HEK293 (cell line): ENCODE results near the gene ERBB2.

Experiments
- CTCF ChIA-PET: fragments of 350-600 bp; formaldehyde crosslinking; extraction: SDS; loops from one replicate; lab custom pipeline; 2021; ENCODE audit warnings: antibody characterized with exemption; lab: Yijun Ruan, JAX
- POLR2A ChIA-PET: fragments of 300-600 bp; formaldehyde crosslinking; extraction: SDS; loops from one replicate; lab custom pipeline; 2020; ENCODE audit warnings: antibody characterized with exemption, inconsistent platforms; lab: Yijun Ruan, JAX
- H3K27ac ChIP-seq: fragments of 200-500 bp; sonication (Bioruptor generic); 2 replicates; pipeline ENCODE4 v1.5.1; 2014; ENCODE audit warnings: low read depth, low read length, control low read depth, inconsistent platforms; ENCODE audit errors: extremely low read depth
- H3K36me3 ChIP-seq, 2 experiments: fragments of 200-500 bp in 1 of 2; sonication (Bioruptor generic) in 1 of 2; 1 replicate in 1 of 2; 2 replicates in 1 of 2; pipeline ENCODE4 v1.5.1; 2014 to 2017; ENCODE audit warnings: inconsistent platforms in 2 of 2, low read length in 2 of 2; ENCODE audit not compliant: control insufficient read depth in 2 of 2, insufficient read depth in 1 of 2
- H3K4me1 ChIP-seq: fragments of 200-500 bp; sonication (Bioruptor generic); 2 replicates; pipeline ENCODE4 v1.5.1; 2014; ENCODE audit warnings: mild to moderate bottlenecking, low read length, inconsistent platforms; ENCODE audit not compliant: control insufficient read depth, insufficient read depth
- H3K4me3 ChIP-seq: 2 replicates; pipeline ENCODE4 v1.5.1; 2011; ENCODE audit warnings: low read depth, mild to moderate bottlenecking, control low read depth, low read length, moderate library complexity
- H3K9me3 ChIP-seq: fragments of 200-500 bp; sonication (Bioruptor generic); 2 replicates; pipeline ENCODE4 v1.5.1; 2014; ENCODE audit warnings: low read depth, low read length, inconsistent platforms; ENCODE audit not compliant: control insufficient read depth, insufficient read depth
- EGR2 ChIP-seq: fragments of 450-650 bp; formaldehyde crosslinking; IDR thresholded peaks from 2 replicates; pipeline ENCODE4 v1.5.1; 2016; ENCODE audit warnings: low read depth, missing biosample characterization, missing genetic modification characterization
- GLIS1 ChIP-seq: fragments of 450-650 bp; formaldehyde crosslinking; IDR thresholded peaks from 2 replicates; pipeline ENCODE4 v1.5.1; 2016; ENCODE audit warnings: missing biosample characterization, missing genetic modification characterization
- INSM2 ChIP-seq: fragments of 450-650 bp; formaldehyde crosslinking; IDR thresholded peaks from 2 replicates; pipeline ENCODE4 v1.5.1; 2016; ENCODE audit warnings: missing biosample characterization, missing genetic modification characterization
- KLF1 ChIP-seq: fragments of 450-650 bp; formaldehyde crosslinking; IDR thresholded peaks from 2 replicates; pipeline ENCODE4 v1.5.1; 2016; ENCODE audit warnings: missing biosample characterization, missing genetic modification characterization
- KLF10 ChIP-seq: fragments of 450-650 bp; IDR thresholded peaks from 2 replicates; pipeline ENCODE4 v1.5.1; 2018; ENCODE audit warnings: missing biosample characterization, mild to moderate bottlenecking, missing genetic modification characterization
- MYNN ChIP-seq: fragments of 450-650 bp; formaldehyde crosslinking; IDR thresholded peaks from 2 replicates; pipeline ENCODE4 v1.5.1; 2016; ENCODE audit warnings: missing biosample characterization, missing genetic modification characterization, borderline replicate concordance
- PRDM1 ChIP-seq: fragments of 450-650 bp; formaldehyde crosslinking; IDR thresholded peaks from 2 replicates; pipeline ENCODE4; 2016; ENCODE audit warnings: missing biosample characterization, missing genetic modification characterization
- SP2 ChIP-seq: fragments of 450-650 bp; formaldehyde crosslinking; IDR thresholded peaks from 2 replicates; pipeline ENCODE4 v1.5.1; 2016; ENCODE audit warnings: missing biosample characterization, missing genetic modification characterization
- SP3 ChIP-seq: fragments of 450-650 bp; formaldehyde crosslinking; IDR thresholded peaks from 2 replicates; pipeline ENCODE4 v1.5.1; 2016; ENCODE audit warnings: missing biosample characterization, missing genetic modification characterization
- ZBTB17 ChIP-seq: fragments of 450-650 bp; formaldehyde crosslinking; IDR thresholded peaks from 2 replicates; pipeline ENCODE4 v1.5.1; 2016; ENCODE audit warnings: missing biosample characterization, missing genetic modification characterization
- ZFHX2 ChIP-seq: fragments of 450-650 bp; formaldehyde crosslinking; conservative IDR thresholded peaks from 2 replicates; pipeline ENCODE4 v1.5.1; 2016; ENCODE audit warnings: missing biosample characterization, missing genetic modification characterization
- ZNF133 ChIP-seq: fragments of 450-650 bp; formaldehyde crosslinking; IDR thresholded peaks from 2 replicates; pipeline ENCODE4 v1.5.1; 2016; ENCODE audit warnings: missing biosample characterization, missing genetic modification characterization
- ZNF155 ChIP-seq: fragments of 450-650 bp; formaldehyde crosslinking; IDR thresholded peaks from 2 replicates; pipeline ENCODE4 v1.5.1; 2016; ENCODE audit warnings: missing biosample characterization, missing genetic modification characterization
- ZNF2 ChIP-seq: fragments of 450-650 bp; formaldehyde crosslinking; IDR thresholded peaks from 2 replicates; pipeline ENCODE4 v1.5.1; 2016; ENCODE audit warnings: missing biosample characterization, missing genetic modification characterization
- ZNF24 ChIP-seq: fragments of 450-650 bp; formaldehyde crosslinking; IDR thresholded peaks from 2 replicates; pipeline ENCODE4 v1.5.1; 2016; ENCODE audit warnings: missing biosample characterization, missing genetic modification characterization
- ZNF274 ChIP-seq, 2 experiments: fragments of 200-500 bp in 1 of 2; fragments of 450-650 bp in 1 of 2; sonication (Bioruptor generic) in 1 of 2; formaldehyde crosslinking in 1 of 2; IDR thresholded peaks; 2 replicates each; pipeline versions ENCODE4 v1.5.1 to v1.6.1; 2014 to 2016; ENCODE audit warnings: borderline replicate concordance in 1 of 2, inconsistent platforms in 1 of 2, low read length in 1 of 2, missing biosample characterization in 1 of 2, missing genetic modification characterization in 1 of 2
- ZNF292 ChIP-seq: fragments of 450-650 bp; formaldehyde crosslinking; IDR thresholded peaks from 2 replicates; pipeline ENCODE4 v1.5.1; 2016; ENCODE audit warnings: low read depth, missing biosample characterization, missing genetic modification characterization, borderline replicate concordance
- ZNF394 ChIP-seq: fragments of 450-650 bp; formaldehyde crosslinking; IDR thresholded peaks from 2 replicates; pipeline ENCODE4 v1.5.1; 2016; ENCODE audit warnings: missing biosample characterization, missing genetic modification characterization, mild to moderate bottlenecking, moderate library complexity, borderline replicate concordance
- ZNF514 ChIP-seq: fragments of 450-650 bp; formaldehyde crosslinking; IDR thresholded peaks from 2 replicates; pipeline ENCODE4 v1.5.1; 2016; ENCODE audit warnings: missing biosample characterization, missing genetic modification characterization
- ZNF830 ChIP-seq: fragments of 450-650 bp; IDR thresholded peaks from 2 replicates; pipeline ENCODE4 v1.5.0; 2018; ENCODE audit warnings: missing biosample characterization, missing genetic modification characterization, low read depth, mild to moderate bottlenecking, moderate library complexity

Gene ERBB2

DNA sequence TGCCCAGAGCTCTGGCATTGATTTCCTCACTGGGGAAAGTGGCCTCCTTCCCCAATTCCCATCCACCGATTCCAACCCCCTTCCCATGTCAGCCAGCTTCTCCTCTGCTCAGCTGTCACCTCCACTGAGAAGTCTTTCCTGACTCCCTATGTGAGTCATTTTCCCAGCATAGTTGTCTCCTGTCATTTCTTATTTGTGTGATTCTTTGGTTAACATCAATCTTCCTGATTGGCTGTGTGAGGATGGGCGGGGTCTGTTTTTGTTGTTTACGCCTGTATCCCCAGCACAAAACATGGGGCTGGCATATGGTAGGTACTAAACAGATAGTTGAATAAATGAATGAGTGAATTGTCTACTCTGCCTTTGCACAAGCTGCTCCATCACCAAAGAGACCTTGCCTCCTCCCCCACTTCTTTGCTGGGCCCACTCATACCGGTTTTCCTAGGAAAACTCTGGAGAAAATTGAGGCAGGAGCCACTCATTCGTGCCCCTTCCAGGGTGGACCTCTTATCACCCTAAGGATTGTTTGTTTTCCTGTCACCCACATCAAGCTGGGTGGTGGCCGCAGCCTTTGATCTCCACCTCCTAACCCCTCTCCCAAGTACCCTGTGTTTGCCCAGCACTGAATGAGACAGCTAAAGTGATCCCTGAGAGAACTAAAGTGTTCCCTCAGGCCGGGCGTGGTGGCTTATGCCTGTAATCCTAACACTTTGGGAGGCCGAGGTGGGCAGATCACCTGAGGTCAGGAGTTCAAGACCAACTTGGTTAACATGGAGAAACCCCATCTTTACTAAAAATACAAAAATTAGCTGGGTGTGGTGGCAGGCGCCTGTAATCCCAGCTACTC is 36.7 kb downstream of the ERBB2 start:
- H3K4me1 ChIP-seq, result peaks cover 24% of the 10 kb centered on the region
- POLR2A ChIA-PET, result interaction anchor here (0.6 to 1.4 kb wide), 3 partner anchors 10 to 97 kb away, joined by 3 to 6 read pairs (median 3); partner anchors contain the start of gene ERBB2
- no peak for TF ChIP-seq GLIS1 (tag by site-specific recombination)
- TF ChIP-seq ZNF514 (tag by site-specific recombination), result no peak
- peak; percentile 82 for TF ChIP-seq ZFHX2 (tag by site-specific recombination)
- peak; percentile 46 for TF ChIP-seq SP2 (tag by site-specific recombination)
- peak; percentile 78 for TF ChIP-seq EGR2 (tag by site-specific recombination)
- TF ChIP-seq ZNF133 (tag by site-specific recombination), result no peak
- no peak for TF ChIP-seq ZNF292 (tag by site-specific recombination)
- 0 out of 2 replicates have a peak, but pooled peaks have one; percentile 41 for TF ChIP-seq ZNF24 (tag by site-specific recombination)
- TF ChIP-seq ZNF155 (tag by site-specific recombination), result no peak
- peak; percentile 78 for TF ChIP-seq KLF1 (tag by site-specific recombination)
- TF ChIP-seq ZNF394 (tag by site-specific recombination), result peak; percentile 87; the same call in 1 of the 2 replicates
- peak; percentile 50; the same call in 1 of the 2 replicates for TF ChIP-seq SP3 (tag by site-specific recombination)
- TF ChIP-seq ZBTB17 (tag by site-specific recombination), result peak; percentile 67
- TF ChIP-seq ZNF830 (tag by site-specific recombination), result no peak
- TF ChIP-seq ZNF274 (IDR thresholded peaks at IDR 0.05; ENCODE audit: low read length), result no peak
- TF ChIP-seq ZNF274 (tag by site-specific recombination; IDR thresholded peaks at IDR 0.05; ENCODE audit: borderline replicate concordance), result no peak
- TF ChIP-seq PRDM1, result no peak
- TF ChIP-seq MYNN (tag by site-specific recombination), result no peak
- TF ChIP-seq, all 188 proteins: peak for 8
- Histone ChIP-seq H3K4me3 (no peak overlapping the region), H3K27ac (no peak overlapping the region), H3K9me3 (no peaks in the 10 kb centered on the region), H3K36me3 (no peaks in the 10 kb centered on the region; a peak in 1 of 3 replicates)
- CTCF ChIA-PET, result interaction anchor here (0.6 to 1.8 kb wide), 5 partner anchors 9 to 209 kb away, joined by 3 to 8 read pairs (median 3); no protein-coding TSS in a partner anchor

DNA sequence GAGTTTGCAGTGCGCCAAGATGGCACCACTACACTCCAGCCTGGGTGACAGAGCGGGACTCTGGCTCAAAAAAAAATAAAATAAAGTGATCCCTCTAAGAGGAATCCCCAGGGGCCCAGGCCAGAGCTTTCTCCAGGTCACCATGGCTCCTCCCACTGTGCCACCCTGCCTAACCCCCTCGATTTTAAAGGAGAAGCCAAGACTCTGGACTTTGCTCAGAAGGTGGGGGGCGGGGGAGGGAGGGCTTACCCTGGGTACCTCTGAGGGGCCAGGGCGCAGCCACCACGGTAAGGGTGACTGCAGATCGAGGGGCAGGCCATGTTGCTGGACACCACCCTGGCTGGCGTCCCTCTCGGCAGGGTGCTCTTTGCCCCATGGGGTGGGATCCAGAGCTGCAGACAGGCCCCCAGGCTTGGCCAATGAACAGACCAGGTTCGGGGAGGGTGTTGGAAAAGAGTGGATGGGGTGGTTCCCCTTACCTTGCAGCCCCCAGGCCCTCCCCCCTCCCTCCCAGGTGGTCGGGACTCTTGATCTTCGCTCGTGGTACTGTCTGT is 37.4 kb downstream of the ERBB2 start:
- CTCF ChIA-PET, result interaction anchor here (0.6 to 1.8 kb wide), 5 partner anchors 9 to 208 kb away, joined by 3 to 8 read pairs (median 3); no protein-coding TSS in a partner anchor
- peaks cover 24% of the 10 kb centered on the region for H3K4me1 ChIP-seq
- POLR2A ChIA-PET, result interaction anchor here (0.6 to 1.4 kb wide), 2 partner anchors 38 to 97 kb away, joined by 3 to 6 read pairs; partner anchors contain the start of gene ERBB2
- H3K27ac ChIP-seq, result no peak overlapping the region
- TF ChIP-seq KLF10 (peak; percentile 36; the same call in 1 of the 2 replicates), ZNF2 (tag by site-specific recombination) (no peak), INSM2 (tag by site-specific recombination) (no peak)
- no peaks in the 10 kb centered on the region; a peak in 1 of 3 replicates for H3K36me3 ChIP-seq
- no peaks in the 10 kb centered on the region for H3K9me3 ChIP-seq
- no peak overlapping the region for H3K4me3 ChIP-seq
